Measurements from ENCODE around the gene HAND2. TPM values are rescaled to one million over a fixed set of nuclear protein-coding genes. Genes with fewer than 3 reads are reported as not detected.

Gene HAND2
- total RNA-seq, 2 donors from 2014 or later = not detected

- Mint-ChIP-seq H3K4me1 (no peaks in the 10 kb centered on the region), H3K36me3 (ENCODE audit: low read depth) (no peaks in the 10 kb centered on the region), H3K27ac (no peak overlapping the region), H3K27me3 (peaks cover 62% of the 10 kb centered on the region), H3K4me3 (no peak overlapping the region)
- no peaks in the 10 kb centered on the region for H3K9me3 ChIP-seq (ENCODE audit: control insufficient read depth, low read length, poor library complexity, severe bottlenecking)
- ATAC-seq (no peak), DNase-seq (no peak)
Measured at GRCh38 chr4:173546776-173547175, 16.7 kb upstream of the HAND2 start.

- DNase-seq (no peak), ATAC-seq (no peak)
- H3K27me3 Mint-ChIP-seq = peaks cover 55% of the 10 kb centered on the region
- H3K4me1 Mint-ChIP-seq = no peaks in the 10 kb centered on the region
- H3K9me3 ChIP-seq (ENCODE audit: control insufficient read depth, low read length, poor library complexity, severe bottlenecking) = no peaks in the 10 kb centered on the region
- H3K4me3 Mint-ChIP-seq = no peak overlapping the region
- no peaks in the 10 kb centered on the region for H3K36me3 Mint-ChIP-seq (ENCODE audit: low read depth)
- H3K27ac Mint-ChIP-seq = no peak overlapping the region
Measured at GRCh38 chr4:173545440-173545839, 15.4 kb upstream of the HAND2 start.

- no peaks in the 10 kb centered on the region for H3K9me3 ChIP-seq (ENCODE audit: control insufficient read depth, low read length, poor library complexity, severe bottlenecking)
- ATAC-seq (no peak), DNase-seq (no peak)
- Mint-ChIP-seq H3K4me3 (no peak overlapping the region), H3K4me1 (peaks cover 7% of the 10 kb centered on the region), H3K27ac (no peak overlapping the region), H3K36me3 (ENCODE audit: low read depth) (no peaks in the 10 kb centered on the region), H3K27me3 (peaks cover 66% of the 10 kb centered on the region)
Measured at GRCh38 chr4:173543266-173543665, 13.2 kb upstream of the HAND2 start.

- H3K36me3 Mint-ChIP-seq (ENCODE audit: low read depth) = peaks cover 2% of the 10 kb centered on the region
- no peak overlapping the region for H3K27ac Mint-ChIP-seq
- H3K4me3 Mint-ChIP-seq = no peak overlapping the region
- ATAC-seq (no peak), DNase-seq (no peak)
- H3K4me1 Mint-ChIP-seq = peaks cover 7% of the 10 kb centered on the region
- peaks cover 3% of the 10 kb centered on the region for H3K9me3 ChIP-seq (ENCODE audit: control insufficient read depth, low read length, poor library complexity, severe bottlenecking)
- peaks cover 61% of the 10 kb centered on the region for H3K27me3 Mint-ChIP-seq
Measured at GRCh38 chr4:173539986-173540385, 10.0 kb upstream of the HAND2 start.

GRCh38 chr4:173538909-173539445, 8.9 kb upstream of the HAND2 start:
- no peak overlapping the region for H3K27ac Mint-ChIP-seq
- H3K4me1 Mint-ChIP-seq = peaks cover 7% of the 10 kb centered on the region
- DNase-seq (no peak), ATAC-seq (no peak)
- H3K36me3 Mint-ChIP-seq (ENCODE audit: low read depth) = peaks cover 2% of the 10 kb centered on the region
- peaks cover 3% of the 10 kb centered on the region for H3K9me3 ChIP-seq (ENCODE audit: control insufficient read depth, low read length, poor library complexity, severe bottlenecking)
- H3K27me3 Mint-ChIP-seq = peaks cover 64% of the 10 kb centered on the region
- peak overlapping the region; percentile 82 for H3K4me3 Mint-ChIP-seq

- peak overlapping the region; percentile 82 for H3K4me3 Mint-ChIP-seq
- peaks cover 3% of the 10 kb centered on the region for H3K9me3 ChIP-seq (ENCODE audit: control insufficient read depth, low read length, poor library complexity, severe bottlenecking)
- DNase-seq (no peak), ATAC-seq (peak; percentile 50)
- peaks cover 2% of the 10 kb centered on the region for H3K36me3 Mint-ChIP-seq (ENCODE audit: low read depth)
- H3K27me3 Mint-ChIP-seq = peaks cover 62% of the 10 kb centered on the region
- no peak overlapping the region for H3K27ac Mint-ChIP-seq
- H3K4me1 Mint-ChIP-seq = peaks cover 7% of the 10 kb centered on the region
Measured at GRCh38 chr4:173538148-173538908, 8.3 kb upstream of the HAND2 start.

- H3K4me3 Mint-ChIP-seq = peak overlapping the region; percentile 82
- ATAC-seq (no peak), DNase-seq (no peak)
- peaks cover 7% of the 10 kb centered on the region for H3K4me1 Mint-ChIP-seq
- H3K9me3 ChIP-seq (ENCODE audit: control insufficient read depth, low read length, poor library complexity, severe bottlenecking) = peaks cover 4% of the 10 kb centered on the region
- peaks cover 64% of the 10 kb centered on the region for H3K27me3 Mint-ChIP-seq
- H3K36me3 Mint-ChIP-seq (ENCODE audit: low read depth) = peaks cover 5% of the 10 kb centered on the region
- no peak overlapping the region for H3K27ac Mint-ChIP-seq
Measured at GRCh38 chr4:173537613-173538147, 7.7 kb upstream of the HAND2 start.

GRCh38 chr4:173536808-173537429, 6.9 kb upstream of the HAND2 start:
- H3K4me1 Mint-ChIP-seq = peaks cover 7% of the 10 kb centered on the region
- no peak overlapping the region for H3K27ac Mint-ChIP-seq
- peaks cover 6% of the 10 kb centered on the region for H3K9me3 ChIP-seq (ENCODE audit: control insufficient read depth, low read length, poor library complexity, severe bottlenecking)
- peak overlapping the region; percentile 10 for H3K4me3 Mint-ChIP-seq
- ATAC-seq (no peak), DNase-seq (no peak)
- H3K27me3 Mint-ChIP-seq = peaks cover 72% of the 10 kb centered on the region
- H3K36me3 Mint-ChIP-seq (ENCODE audit: low read depth) = peaks cover 5% of the 10 kb centered on the region

GRCh38 chr4:173535957-173536356, 5.9 kb upstream of the HAND2 start:
- ATAC-seq (no peak), DNase-seq (no peak)
- Mint-ChIP-seq H3K36me3 (ENCODE audit: low read depth) (peaks cover 5% of the 10 kb centered on the region), H3K4me1 (peaks cover 7% of the 10 kb centered on the region), H3K4me3 (no peak overlapping the region), H3K27ac (no peak overlapping the region), H3K27me3 (peaks cover 79% of the 10 kb centered on the region)
- H3K9me3 ChIP-seq (ENCODE audit: control insufficient read depth, low read length, poor library complexity, severe bottlenecking) = peaks cover 6% of the 10 kb centered on the region

- ATAC-seq (no peak), DNase-seq (no peak)
- Mint-ChIP-seq H3K4me3 (no peak overlapping the region), H3K27me3 (peaks cover 83% of the 10 kb centered on the region), H3K36me3 (ENCODE audit: low read depth) (peaks cover 5% of the 10 kb centered on the region), H3K4me1 (peaks cover 7% of the 10 kb centered on the region), H3K27ac (no peak overlapping the region)
- peaks cover 6% of the 10 kb centered on the region for H3K9me3 ChIP-seq (ENCODE audit: control insufficient read depth, low read length, poor library complexity, severe bottlenecking)
Measured at GRCh38 chr4:173535165-173535902, 5.3 kb upstream of the HAND2 start.

GRCh38 chr4:173534434-173534833, 4.4 kb upstream of the HAND2 start:
- ATAC-seq = no peak
- Mint-ChIP-seq H3K27ac (no peak overlapping the region), H3K36me3 (ENCODE audit: low read depth) (peaks cover 5% of the 10 kb centered on the region), H3K4me3 (no peak overlapping the region), H3K4me1 (peaks cover 13% of the 10 kb centered on the region), H3K27me3 (peaks cover 80% of the 10 kb centered on the region)
- DNase-seq = no peak
- H3K9me3 ChIP-seq (ENCODE audit: control insufficient read depth, low read length, poor library complexity, severe bottlenecking) = peaks cover 6% of the 10 kb centered on the region

GRCh38 chr4:173532725-173533511, 2.9 kb upstream of the HAND2 start:
- H3K4me1 Mint-ChIP-seq = peaks cover 12% of the 10 kb centered on the region
- H3K27me3 Mint-ChIP-seq = peaks cover 76% of the 10 kb centered on the region
- H3K4me3 Mint-ChIP-seq = no peak overlapping the region
- ATAC-seq (no peak), DNase-seq (no peak)
- H3K9me3 ChIP-seq (ENCODE audit: control insufficient read depth, low read length, poor library complexity, severe bottlenecking) = peaks cover 6% of the 10 kb centered on the region
- peaks cover 5% of the 10 kb centered on the region for H3K36me3 Mint-ChIP-seq (ENCODE audit: low read depth)
- H3K27ac Mint-ChIP-seq = no peak overlapping the region
